ENCODE data around the gene VCL.
A peak's percentile ranks its signal among the peaks of the same experiment; 100 is the strongest.
"Not testable (repeated sequence)": the region's sequence is repeated elsewhere in the genome, so short reads cannot be mapped to it uniquely, and the experiment has no call there.

The VCL gene

DNA sequence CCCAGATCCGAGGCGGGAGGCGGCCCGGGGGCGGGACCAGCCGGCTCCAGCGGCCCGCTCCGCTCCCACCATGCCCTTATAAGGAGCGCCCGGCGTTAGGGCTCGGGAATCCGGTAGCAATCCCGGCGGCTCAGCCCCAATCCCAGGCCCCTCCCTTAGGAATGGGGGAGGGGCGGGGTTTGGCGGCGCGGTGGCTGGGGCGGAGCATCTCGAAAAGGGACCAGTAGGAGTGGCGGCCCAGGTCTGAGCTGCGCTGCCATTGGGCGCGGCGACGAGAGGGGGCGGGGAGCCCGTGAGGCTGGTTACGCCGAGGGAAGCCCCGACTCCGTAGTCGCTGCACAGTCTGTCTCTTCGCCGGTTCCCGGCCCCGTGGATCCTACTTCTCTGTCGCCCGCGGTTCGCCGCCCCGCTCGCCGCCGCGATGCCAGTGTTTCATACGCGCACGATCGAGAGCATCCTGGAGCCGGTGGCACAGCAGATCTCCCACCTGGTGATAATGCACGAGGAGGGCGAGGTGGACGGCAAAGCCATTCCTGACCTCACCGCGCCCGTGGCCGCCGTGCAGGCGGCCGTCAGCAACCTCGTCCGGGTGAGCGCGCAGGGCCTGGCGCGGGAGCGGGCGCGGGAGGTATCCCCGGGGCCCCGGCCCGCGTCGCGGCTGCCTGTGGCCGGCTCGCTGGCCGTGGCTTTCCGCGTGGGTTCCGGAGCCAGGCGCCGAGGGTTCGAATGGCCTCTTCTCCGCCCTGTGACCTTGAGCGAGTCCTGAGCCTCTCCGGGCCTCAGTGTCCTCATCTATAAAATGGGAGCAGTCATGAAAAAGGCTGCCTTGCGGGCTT lies at the start of gene VCL:
Gene VCL (plus strand): TSS at position 330 of the 836 bp plus-strand sequence. CDS start 92 bp downstream, at position 422.
- peak; percentile 89 for DNase-seq

DNA sequence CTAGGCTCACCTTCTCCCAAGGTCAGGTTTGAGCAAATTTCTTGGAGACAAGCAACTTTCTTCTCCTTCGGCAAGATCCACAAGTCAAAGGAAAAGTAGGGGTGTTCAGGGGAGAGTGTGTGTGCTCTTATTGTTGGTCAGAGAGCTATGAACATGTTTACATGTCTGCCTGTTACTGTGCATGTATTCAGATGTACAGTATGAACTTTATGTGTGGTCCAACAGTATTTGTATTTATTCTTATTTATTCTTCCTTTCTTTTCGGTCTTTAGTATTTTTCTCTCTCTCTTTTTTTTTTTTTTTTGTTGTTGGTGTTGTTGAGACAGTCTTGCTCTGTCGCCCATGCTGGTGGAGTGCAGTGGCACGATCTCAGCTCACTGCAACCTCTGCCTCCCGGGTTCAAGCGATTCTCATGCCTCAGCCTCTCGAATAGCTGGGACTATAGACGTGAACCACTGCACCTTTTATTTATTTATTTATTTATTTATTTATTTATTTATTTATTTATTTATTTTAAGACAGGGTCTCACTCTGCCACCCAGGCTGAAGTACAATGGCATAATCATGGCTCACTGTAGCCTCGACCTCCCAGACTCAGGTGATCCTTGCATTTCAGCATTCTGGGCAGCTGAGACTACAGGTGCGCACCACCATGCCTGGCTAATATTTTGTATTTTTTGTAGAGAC lies 48.8 kb upstream of the VCL start:
- DNase-seq, result no peak

DNA sequence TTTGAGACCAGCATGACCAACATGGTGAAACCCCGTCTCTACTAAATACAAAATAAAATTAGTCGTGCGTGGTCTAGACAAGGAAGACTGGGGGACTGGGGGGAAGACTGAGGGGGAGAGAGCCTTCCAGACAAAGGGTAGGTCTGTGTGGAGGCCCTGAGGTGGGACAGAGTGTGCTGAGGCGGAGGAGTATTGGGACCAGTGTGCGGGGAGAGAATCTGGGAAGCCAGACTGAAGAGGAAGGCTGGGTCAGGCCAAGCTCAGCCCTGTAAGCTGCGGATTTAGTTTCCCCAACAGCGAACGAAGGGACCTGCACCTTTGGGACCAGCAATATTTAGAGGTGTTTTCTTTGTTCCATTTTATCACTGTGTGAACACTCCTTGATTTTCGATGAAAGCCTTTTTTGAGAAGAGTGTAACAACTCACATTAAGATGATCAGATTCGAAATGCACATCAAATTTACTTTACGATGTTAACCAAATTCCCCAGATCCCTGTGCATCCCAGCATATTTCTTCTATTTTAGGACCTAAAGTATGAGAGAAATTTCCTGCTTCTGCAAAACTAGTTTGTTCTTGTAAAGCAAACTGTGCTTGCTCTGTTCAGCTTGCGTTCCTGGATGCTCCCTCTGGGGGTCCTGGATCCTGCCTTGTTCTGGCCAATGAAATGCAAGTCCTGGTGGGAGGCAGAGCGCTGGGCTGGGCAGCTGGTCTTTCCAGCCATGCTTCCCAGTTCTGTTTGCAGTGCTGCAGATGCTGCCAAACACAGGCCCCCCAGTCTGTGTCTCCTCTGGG lies 47.6 kb upstream of the VCL start:
- DNase-seq, result no peak

DNA sequence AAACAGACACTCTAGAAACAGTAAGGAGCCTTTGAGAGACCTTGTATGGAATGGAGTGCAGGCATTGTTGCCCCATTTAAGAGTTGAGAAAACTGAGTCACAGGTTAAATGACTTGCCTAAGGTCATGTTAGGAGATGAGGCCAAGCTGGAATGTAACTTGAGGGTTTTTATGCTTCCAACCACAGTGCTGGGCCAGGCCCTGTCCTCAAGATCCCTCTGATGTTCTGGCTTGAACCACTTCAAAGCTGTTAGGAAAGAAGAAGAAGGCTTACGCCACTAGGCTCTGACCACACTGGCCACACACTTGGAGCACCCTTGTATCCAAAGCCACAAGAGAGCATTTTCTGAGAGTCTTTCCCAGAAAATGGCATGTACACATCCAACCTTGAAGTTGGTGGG lies 44.3 kb upstream of the VCL start:
- no peak for DNase-seq

DNA sequence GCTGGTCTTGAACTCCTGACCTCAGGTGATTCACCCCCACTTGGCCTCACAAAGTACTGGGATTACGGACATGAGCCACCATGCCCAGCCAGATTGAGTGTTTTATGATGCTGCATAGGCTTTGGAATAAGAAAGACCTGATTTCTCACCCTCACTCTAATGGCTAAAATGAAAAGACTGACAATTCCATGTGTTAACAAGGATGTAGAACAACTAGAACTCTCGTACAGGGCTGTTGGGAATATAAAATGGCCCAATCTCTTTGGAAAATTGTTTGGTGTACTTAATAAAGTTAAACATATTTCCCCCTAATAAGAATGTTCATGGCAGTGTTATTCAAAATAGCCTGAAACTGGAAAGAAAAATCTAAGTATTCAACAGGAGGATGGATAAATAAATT lies 43.2 kb upstream of the VCL start:
- no peak for DNase-seq

DNA sequence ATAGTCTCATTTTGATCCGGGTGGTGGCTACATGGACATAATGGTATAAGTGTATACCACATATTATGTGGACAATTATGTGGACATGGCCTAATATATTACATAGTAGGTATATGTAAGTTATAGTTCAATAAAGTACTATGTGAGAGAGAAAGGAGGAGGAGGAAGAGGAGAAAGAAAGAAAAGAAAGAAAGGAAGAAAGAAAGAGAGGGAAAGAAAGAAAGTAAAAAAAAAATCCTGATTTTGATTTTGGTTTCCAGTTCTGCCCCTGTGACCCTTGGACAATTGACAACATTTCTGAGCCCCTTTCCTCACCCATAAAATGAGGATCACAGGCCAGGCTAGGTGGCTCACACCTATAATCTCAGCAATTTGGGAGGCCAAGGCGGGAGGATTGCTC lies 42.2 kb upstream of the VCL start:
- no peak for DNase-seq

DNA sequence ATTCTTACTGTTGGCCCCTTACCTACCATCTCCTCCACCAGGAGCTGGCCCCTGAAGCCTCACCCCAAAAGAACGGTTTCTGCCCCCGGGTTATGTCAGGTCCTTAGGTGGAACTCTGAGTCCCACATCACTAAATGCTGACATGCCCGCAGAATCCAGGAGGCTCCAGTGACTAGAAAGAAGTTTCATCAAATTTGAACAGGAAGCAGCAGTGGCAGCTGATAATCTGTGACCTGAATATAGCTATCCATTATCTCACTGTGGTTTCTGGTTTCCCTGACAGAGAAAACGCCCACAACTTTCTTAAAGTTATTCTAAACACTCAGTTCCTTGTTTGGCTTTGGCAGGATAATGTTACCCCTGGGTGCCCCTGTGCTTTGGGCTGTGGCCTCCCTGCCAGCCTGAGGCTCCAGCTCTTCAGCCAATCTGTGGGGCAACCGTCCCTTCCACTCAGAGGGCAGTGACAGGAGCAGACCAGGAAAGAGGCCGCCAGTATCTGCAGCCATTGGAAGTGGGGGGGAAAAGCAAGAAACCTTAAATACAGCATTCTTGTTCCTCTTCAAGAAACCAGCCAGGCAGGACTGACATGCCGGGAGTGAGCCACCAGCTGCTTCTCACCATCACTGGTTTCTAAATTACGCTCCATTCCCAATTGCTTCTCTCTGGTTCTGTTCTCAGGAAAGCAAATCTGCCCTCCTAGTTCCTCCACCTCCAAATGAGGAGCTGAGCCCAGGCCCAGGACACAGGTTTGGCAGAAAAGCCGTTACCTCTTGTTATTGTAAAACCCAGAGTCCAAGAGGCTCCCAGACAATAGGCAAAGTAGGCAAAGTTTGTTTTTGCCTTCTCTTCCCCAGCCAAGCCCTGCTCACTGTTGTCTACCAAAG lies 41.2 kb upstream of the VCL start:
- no peak for DNase-seq

DNA sequence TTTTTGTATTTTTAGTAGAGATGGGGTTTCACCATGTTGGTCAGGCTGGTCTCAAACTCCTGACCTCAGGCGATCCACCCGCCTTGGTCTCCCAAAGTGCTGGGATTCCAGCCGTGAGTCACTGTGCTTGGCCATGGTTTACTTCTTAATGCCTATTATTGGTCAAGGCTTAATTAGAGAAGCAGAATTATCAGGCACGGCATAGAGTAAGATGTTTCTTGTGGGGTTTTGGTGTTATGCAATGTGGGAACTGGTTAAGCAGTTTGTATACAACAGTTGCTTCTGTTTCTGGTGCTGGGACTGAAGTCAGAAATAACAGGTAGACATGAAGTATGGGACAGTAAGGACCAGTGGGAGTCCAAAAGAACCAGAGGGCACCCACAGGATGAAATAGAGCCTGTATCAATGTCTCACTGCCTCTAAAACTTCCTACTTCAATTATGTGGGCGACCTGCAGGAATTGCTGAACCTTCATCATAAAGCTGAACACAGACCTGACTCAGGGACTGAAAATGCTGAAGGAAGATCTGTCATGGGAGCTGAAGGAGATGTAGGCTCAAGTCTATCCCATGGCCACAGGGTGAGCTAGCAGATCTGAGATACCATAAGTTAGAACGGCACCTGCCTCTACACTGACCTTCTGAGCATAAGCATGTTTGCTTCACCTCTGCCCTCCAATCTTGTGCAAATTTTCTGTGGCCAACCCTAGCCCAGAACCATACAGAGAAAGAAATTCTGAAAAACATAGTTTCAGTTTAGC lies 38.3 kb upstream of the VCL start:
- DNase-seq, result no peak

DNA sequence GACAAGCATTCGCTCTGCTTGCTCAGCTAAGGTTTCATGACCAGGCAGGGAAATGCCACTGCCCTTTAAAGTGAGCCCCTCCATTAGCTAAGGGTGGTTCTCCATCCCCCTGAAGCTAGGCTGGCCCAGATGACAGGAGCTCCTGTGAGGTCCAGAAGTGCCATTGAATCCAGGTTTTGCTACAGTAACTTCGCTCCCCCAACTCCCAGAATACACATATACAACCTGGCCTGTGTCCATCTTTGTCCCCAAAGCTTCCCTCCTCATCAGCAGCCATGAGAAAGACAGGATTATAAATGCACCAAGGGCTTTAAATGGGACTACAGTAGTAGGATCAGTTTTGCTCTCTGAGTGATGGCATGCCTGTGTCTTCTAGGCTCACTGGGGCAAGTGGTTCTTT lies 35.5 kb upstream of the VCL start:
- DNase-seq, result no peak

DNA sequence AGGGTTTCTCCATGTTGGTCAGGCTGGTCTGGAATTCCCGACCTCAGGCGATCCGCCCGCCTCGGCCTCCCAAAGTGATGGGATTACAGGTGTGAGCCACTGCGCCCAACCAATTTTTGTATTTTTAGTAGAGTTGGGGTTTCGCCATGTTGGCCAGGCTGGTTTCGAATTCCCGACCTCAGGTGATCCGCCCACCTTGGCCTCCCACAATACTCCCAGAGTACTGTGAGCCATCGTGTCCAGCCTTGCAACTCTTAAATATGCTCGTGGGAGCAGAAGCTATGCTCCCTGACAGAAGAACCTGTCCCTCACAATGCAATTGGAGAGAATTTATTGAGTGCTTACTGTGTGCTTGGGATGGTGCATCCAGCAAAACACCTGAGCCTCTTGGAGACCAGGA lies 34.4 kb upstream of the VCL start:
- DNase-seq, result not testable (repeated sequence)

DNA sequence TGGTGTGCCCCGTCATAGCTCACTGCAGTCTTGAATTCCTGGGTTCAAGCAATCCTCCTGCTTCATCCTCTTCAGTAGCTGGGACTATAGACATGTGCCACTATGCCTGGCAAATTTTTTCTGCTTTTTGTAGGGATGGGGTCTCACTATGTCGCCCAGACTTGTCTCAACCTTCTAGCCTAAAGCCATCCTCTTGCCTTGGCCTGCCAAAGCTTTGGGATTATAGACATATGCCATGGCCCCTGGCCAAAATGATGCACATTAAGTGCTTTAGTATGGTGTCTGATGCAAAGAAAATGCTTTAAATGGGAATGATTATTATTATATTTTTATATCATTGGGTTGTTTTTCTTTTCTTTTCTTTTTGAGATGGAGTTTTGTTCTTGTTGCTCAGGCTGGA lies 33.2 kb upstream of the VCL start:
- no peak for DNase-seq

DNA sequence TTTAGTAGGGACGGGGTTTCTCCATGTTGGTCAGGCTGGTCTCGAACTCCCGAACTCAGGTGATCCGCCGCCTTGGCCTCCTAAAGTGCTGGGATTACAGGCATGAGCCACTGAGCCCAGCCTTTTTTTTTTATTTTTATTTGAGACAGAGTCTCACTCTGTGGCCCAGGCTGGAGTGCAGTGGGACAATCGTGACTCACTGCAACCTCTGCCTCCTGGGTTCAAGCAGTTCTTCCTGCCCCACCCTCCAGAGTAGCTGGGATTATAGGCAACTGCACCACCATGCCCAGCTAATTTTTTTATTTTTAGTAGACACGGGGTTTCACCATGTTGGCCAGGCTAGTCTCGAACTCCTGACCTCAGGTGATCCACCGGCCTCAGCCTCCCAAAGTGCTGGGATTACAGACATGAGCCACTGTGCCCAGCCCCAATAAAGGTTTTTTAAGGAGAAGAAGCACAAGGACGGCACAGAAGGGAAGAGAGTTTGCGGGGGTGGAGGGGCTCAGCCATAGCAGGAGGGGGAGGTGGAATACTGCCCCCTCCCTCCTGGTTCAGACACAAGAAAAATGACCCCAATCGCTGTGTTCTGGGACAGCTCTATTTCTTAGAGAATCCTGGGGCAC lies 32.5 kb upstream of the VCL start:
- DNase-seq, result not testable (repeated sequence)

DNA sequence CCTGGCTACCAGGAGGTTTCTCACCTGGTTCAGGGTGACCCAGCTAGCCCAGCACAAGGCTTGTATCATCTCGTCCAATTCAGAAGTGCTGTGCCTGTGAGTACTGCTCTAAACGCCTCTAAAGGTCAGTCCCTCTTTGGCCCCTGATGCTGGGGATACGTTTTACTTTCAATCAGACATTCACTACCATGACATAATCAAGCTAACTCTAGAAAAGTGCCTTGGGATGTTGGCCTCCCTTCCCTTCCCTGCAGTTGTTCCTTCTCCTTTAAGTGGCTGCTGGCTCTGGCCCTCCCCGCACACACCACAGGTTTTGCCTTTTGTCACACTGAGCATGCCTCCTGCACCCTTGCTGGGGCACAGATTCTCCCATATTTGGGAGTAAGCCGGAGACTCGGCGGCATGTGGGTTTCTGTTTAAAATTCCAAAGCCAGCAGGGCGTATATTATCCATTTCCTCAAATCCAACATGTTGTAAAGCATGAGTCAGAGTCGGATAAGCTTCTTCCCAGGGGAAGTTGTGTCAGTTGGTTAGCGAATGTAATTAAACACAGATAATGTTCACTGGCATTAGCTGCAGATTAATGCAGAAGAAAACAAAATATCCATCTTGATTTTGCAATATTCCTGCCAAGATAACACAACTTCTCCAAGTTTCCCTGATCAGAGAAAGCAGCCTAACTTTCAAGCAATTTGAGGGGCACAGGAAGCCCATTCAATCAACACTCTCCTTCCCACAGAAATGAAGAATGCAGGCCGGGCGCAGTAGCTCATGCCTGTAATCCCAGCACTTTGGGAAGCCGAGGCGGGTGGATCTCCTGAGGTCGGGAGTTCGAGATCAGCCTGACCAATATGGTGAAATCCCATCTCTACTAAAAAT lies 31.8 kb upstream of the VCL start:
- DNase-seq, result peak; percentile 40

DNA sequence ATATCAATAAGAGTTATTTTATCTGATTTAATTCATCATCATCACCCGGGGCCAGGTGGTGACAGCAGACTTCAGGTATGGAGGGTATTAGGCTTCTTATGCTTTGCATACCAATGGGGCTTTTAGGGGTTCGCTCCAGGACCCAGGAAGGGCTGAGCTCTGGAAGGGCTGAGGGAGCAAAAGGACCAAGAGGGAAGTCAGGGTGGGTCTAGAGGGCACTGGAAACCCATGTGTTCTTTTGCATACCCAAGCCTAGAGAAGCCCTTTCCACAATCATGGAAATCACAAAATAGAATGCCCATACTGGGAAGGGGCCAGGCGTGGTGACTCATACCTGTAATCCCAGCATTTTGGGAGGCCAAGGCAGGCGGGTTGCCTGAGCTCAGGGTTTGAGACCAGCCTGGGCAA lies 30.9 kb upstream of the VCL start:
- DNase-seq, result no peak

DNA sequence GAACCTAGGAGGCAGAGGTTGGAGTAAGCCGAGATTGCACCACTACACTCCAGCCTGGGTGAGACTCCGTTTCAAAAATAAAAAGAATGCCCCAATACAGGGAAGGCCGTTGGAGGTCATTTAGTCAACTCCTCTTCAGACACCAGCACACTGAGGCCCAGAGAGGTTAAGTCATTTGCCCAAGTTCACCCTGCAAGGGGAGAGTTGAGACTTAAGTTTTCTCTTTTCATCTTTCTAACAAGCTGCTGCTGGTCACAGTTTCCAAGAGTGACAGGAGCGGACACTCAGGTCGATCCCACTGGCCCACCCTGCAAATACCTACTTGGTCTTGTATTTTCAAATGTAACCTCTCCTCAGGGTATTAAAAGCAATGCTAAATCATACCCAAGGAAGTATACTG lies 30.4 kb upstream of the VCL start:
- no peak for DNase-seq

DNA sequence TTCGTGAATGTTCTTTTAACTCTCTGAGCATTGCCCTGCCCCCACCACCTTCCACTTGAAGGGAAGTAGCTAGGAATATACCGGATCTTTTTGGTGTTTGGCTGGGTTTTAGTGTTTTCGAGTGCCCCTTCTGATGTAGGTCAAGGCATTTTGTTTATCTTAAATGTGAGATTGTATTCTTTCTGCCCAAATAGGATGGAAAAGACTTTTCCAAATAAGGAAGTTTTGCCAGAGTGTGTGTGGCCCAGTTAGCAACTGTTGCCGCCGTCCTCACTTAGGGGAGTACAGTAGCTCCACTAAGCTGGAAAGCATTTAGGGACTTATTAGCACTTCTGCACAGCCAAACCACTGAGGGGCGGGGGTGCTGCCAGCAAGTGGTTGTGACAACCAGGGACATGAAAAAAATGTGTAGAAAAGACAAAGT lies 29.8 kb upstream of the VCL start:
- DNase-seq, result no peak

DNA sequence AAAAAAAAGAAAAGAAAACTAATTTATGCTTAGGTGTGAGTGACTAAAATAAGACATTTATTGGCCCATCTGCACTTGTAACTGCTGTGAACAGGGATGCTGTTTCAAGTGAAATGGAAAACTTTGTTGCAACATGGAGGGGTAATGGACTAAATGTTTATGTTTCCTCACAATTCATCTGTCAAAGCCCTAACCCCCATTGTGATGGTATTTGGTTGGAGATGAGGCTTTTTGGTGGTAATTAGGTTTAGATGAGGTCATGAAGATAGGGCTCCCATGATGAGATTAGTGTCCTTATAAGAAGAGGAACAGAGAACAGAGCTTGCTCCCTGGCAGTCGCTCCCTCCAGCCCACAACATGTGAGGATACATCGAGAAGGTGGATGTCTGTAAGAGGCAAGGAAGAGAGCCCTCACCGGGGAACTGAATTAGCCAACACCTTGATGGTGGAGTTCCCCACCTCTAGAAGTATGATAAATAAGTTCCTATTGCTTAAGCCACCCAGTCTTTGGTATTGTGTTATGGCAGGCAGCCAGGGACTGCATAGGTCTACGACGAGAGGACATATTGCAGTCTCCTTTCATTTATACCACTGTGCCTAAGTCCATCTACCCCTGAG lies 28.6 kb upstream of the VCL start:
- DNase-seq, result no peak

DNA sequence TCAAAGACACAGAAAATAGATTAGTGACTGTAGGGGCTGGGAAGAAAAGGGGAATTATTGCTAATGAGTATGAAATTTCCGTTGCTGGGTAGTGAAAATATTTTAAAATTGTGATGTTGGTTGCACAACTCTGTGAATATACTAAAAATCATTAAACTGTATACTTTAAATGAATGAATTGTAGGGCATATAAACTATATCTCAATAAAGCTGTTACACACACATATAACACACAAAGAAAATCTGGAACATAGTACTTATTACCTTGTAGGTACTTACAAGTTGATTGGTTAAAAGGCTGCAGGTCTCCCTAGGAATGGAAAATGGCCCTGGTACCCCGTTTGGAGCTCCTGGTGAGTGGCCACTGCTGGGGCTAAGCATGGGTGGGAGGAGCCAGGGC lies 27.1 kb upstream of the VCL start:
- no peak for DNase-seq

DNA sequence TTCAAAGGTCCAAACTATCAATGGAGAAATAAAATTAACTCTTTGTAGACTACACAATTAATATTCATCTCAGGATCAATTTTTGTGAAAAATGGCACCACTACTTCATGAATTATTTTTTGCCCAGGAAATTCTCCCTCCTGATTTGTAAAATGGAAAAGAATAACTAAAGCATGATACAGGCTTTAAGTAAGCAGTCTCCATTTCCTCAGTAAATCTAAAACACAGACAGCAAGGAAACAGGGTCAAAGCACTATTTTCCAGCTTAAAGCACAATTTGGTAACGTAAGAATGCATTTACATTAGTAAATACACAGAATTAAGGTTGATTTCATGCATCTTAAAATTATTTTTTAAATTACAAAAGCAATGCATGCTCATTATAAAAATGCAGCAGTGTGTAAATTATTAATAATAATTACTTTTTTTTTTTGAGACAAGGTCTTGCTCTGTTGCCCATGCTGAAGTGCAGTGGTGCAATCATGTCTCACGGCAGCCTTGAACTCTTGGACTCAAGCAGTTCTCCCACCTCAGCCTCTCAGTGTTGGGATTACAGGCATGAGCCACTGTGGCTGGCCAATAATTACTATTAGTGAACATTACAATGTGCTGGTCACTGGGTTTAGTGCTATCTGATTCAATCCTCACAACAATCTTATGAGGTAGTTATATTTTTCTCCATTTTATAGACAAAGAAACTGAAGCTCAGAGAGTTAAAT lies 26.1 kb upstream of the VCL start:
- DNase-seq, result no peak
